HEK293T (cell line): ENCODE measurements around the gene RPL39.
A peak's percentile ranks its signal among the peaks of the same experiment; 100 is the strongest.
"Not testable (repeated sequence)": the region's sequence is repeated elsewhere in the genome, so short reads cannot be mapped to it uniquely, and the experiment has no call there.

Source experiments
- CTCF ChIA-PET: fragments of 350-600 bp; formaldehyde crosslinking; extraction: SDS; loops from one replicate; lab custom pipeline; 2021; ENCODE audit warnings: antibody characterized with exemption, inconsistent platforms; lab: Yijun Ruan, JAX
- POLR2A ChIA-PET: fragments of 350-600 bp; formaldehyde crosslinking; extraction: SDS; loops from one replicate; lab custom pipeline; 2020; ENCODE audit warnings: antibody characterized with exemption, inconsistent platforms; lab: Yijun Ruan, JAX
- DNase-seq: peaks from one replicate; pipeline ENCODE4 v3.0.0; 2012; ENCODE audit warnings: mixed read lengths; ENCODE audit errors: extremely low spot score
- ARNT ChIP-seq: fragments of 450-650 bp; IDR thresholded peaks from 2 replicates; pipeline ENCODE4 v1.6.1; 2017; ENCODE audit warnings: mild to moderate bottlenecking
- BHLHE40 ChIP-seq: fragments of 450-650 bp; IDR thresholded peaks from 2 replicates; pipeline ENCODE4 v1.6.1; 2016; ENCODE audit warnings: mild to moderate bottlenecking, moderate library complexity, borderline replicate concordance
- CTBP1 ChIP-seq: fragments of 450-650 bp; IDR thresholded peaks from 2 replicates; pipeline ENCODE4 v1.6.1; 2016; ENCODE audit warnings: borderline replicate concordance
- ELF4 ChIP-seq: fragments of 450-650 bp; IDR thresholded peaks from 2 replicates; pipeline ENCODE4 v1.6.1; 2017; ENCODE audit warnings: antibody characterized with exemption
- FOXA1 ChIP-seq: fragments of 450-650 bp; IDR thresholded peaks from 2 replicates; pipeline ENCODE4 v1.6.1; 2016; ENCODE audit warnings: mild to moderate bottlenecking
- FOXK2 ChIP-seq: fragments of 450-650 bp; IDR thresholded peaks from 2 replicates; pipeline ENCODE4 v1.6.1; 2016; ENCODE audit warnings: mild to moderate bottlenecking
- FOXM1 ChIP-seq: fragments of 450-650 bp; IDR thresholded peaks from 2 replicates; pipeline ENCODE4 v1.6.1; 2017; ENCODE audit warnings: mild to moderate bottlenecking, borderline replicate concordance
- HDGF ChIP-seq: fragments of 450-650 bp; IDR thresholded peaks from 2 replicates; pipeline ENCODE4 v1.6.1; 2017; ENCODE audit warnings: antibody characterized with exemption, borderline replicate concordance
- L3MBTL2 ChIP-seq: fragments of 450-650 bp; conservative IDR thresholded peaks from 2 replicates; pipeline ENCODE4 v1.6.1; 2016; ENCODE audit warnings: mild to moderate bottlenecking
- LEF1 ChIP-seq: fragments of 450-650 bp; IDR thresholded peaks from 2 replicates; pipeline ENCODE4 v1.6.1; 2017; ENCODE audit warnings: mild to moderate bottlenecking, borderline replicate concordance
- NFRKB ChIP-seq: fragments of 450-650 bp; IDR thresholded peaks from 2 replicates; pipeline ENCODE4 v1.6.1; 2016; ENCODE audit warnings: mild to moderate bottlenecking, moderate library complexity
- PKNOX1 ChIP-seq: fragments of 450-650 bp; IDR thresholded peaks from 2 replicates; pipeline ENCODE4 v1.6.1; 2016
- SP1 ChIP-seq: fragments of 450-650 bp; IDR thresholded peaks from 2 replicates; pipeline ENCODE4 v1.6.1; 2017
- SUZ12 ChIP-seq: fragments of 450-650 bp; IDR thresholded peaks from 2 replicates; pipeline ENCODE4 v1.6.1; 2016; ENCODE audit warnings: mild to moderate bottlenecking
- TARDBP ChIP-seq: fragments of 450-650 bp; IDR thresholded peaks from 2 replicates; pipeline ENCODE4 v1.6.1; 2016
- ZNF384 ChIP-seq: fragments of 450-650 bp; IDR thresholded peaks from 2 replicates; pipeline ENCODE4 v1.6.1; 2016

Gene RPL39

GRCh38 chrX:119790977-119791436 is 423 bp downstream of the RPL39 start:
- ChIA-PET POLR2A (interaction anchor here (0.8 to 2.4 kb wide), 38 partner anchors 9 to 217 kb away, joined by 3 to 52 read pairs (median 6); partner anchors contain the start of genes NDUFA1, NKRF, RNF113A and SEPTIN6), CTCF (interaction anchor here (0.6 to 1.0 kb wide), 2 partner anchors 32 to 907 kb away, joined by 3 to 5 read pairs; partner anchors contain the start of gene SOWAHD)
- no peak for DNase-seq
- TF ChIP-seq LEF1 (no peak), FOXM1 (no peak), ZNF384 (no peak), ELF4 (no peak), PKNOX1 (no peak), SP1 (no peak), FOXA1 (no peak), NFRKB (no peak), TARDBP (no peak), CTBP1 (no peak), ARNT (no peak)

- POLR2A ChIA-PET = interaction anchor here (0.6 to 0.9 kb wide), 3 partner anchors 68 to 85 kb away, joined by 3 read pairs; partner anchors contain the start of gene UPF3B
- TF ChIP-seq ELF4 (peak; percentile 7; the same call in 1 of the 2 replicates), CTBP1 (no peak), TARDBP (no peak), NFRKB (no peak), HDGF (peak; percentile 33; the same call in 1 of the 2 replicates), FOXM1 (no peak), BHLHE40 (peak; percentile 39; the same call in 1 of the 2 replicates), SUZ12 (no peak), ARNT (no peak), FOXK2 (peak; percentile 11; the same call in 1 of the 2 replicates), PKNOX1 (no peak), LEF1 (no peak), FOXA1 (no peak), L3MBTL2 (peak; percentile 50; the same call in 1 of the 2 replicates), SP1 (no peak), ZNF384 (no peak; the same call in 1 of the 2 replicates)
- DNase-seq = peak; percentile 73
- CTCF ChIA-PET = interaction anchor here (0.6 to 1.5 kb wide), 10 partner anchors 15 to 195 kb away, joined by 3 to 7 read pairs (median 3); partner anchors contain the start of genes NDUFA1, RNF113A and SOWAHD
Measured at GRCh38 chrX:119784747-119785446, 6.5 kb downstream of the RPL39 start.

GRCh38 chrX:119783026-119783425 is 8.4 kb downstream of the RPL39 start:
- ChIA-PET CTCF (no interaction called here), POLR2A (interaction anchor here (3.2 kb wide), 1 partner anchor 8 kb away, joined by 22 read pairs; the partner anchor contains the start of gene RPL39)
- DNase-seq = no peak
- TF ChIP-seq FOXM1 (no peak), TARDBP (no peak)

GRCh38 chrX:119778829-119779228 is 12.6 kb downstream of the RPL39 start:
- CTCF ChIA-PET = no interaction called here
- POLR2A ChIA-PET = no interaction called here
- no peak for DNase-seq
- no peak for TF ChIP-seq SP1
- no peak for TF ChIP-seq PKNOX1
- no peak for TF ChIP-seq FOXA1
- TF ChIP-seq CTBP1 = no peak
- TF ChIP-seq TARDBP = no peak
- TF ChIP-seq SUZ12 = no peak
- TF ChIP-seq L3MBTL2 = no peak
- TF ChIP-seq FOXK2 = no peak
- no peak for TF ChIP-seq ZNF384
- TF ChIP-seq NFRKB = no peak
- no peak for TF ChIP-seq ARNT
- no peak for TF ChIP-seq HDGF
- TF ChIP-seq LEF1 = no peak
- no peak for TF ChIP-seq FOXM1

GRCh38 chrX:119775517-119776238 is 15.8 kb downstream of the RPL39 start:
- no peak for DNase-seq
- POLR2A ChIA-PET = interaction anchor here (4.2 kb wide), 1 partner anchor 16 kb away, joined by 21 read pairs; the partner anchor contains the start of gene RPL39

GRCh38 chrX:119769388-119769787 is 22.0 kb downstream of the RPL39 start:
- CTCF ChIA-PET = not testable (repeated sequence)
- POLR2A ChIA-PET = interaction anchor here (1.4 kb wide), 1 partner anchor 22 kb away, joined by 3 read pairs; the partner anchor contains the start of gene RPL39

More at GRCh38 chrX:119775517-119776238, 15.8 kb downstream of the RPL39 start:
- TF ChIP-seq SUZ12 (no peak), ELF4 (no peak), PKNOX1 (no peak), TARDBP (no peak), HDGF (no peak), NFRKB (no peak), BHLHE40 (no peak), FOXA1 (no peak), CTBP1 (no peak), LEF1 (no peak), ZNF384 (no peak), ARNT (no peak), FOXK2 (no peak), L3MBTL2 (no peak), FOXM1 (no peak), SP1 (no peak)
- CTCF ChIA-PET = interaction anchor here (0.7 to 1.5 kb wide), 3 partner anchors 13 to 31 kb away, joined by 3 read pairs; partner anchors contain the start of gene SOWAHD

GRCh38 chrX:119768436-119768835 is 23.0 kb downstream of the RPL39 start:
- CTCF ChIA-PET = not testable (repeated sequence)

More at GRCh38 chrX:119769388-119769787, 22.0 kb downstream of the RPL39 start:
- not testable (repeated sequence) for DNase-seq

More at GRCh38 chrX:119768436-119768835, 23.0 kb downstream of the RPL39 start:
- DNase-seq, POLR2A ChIA-PET: not testable (repeated sequence)
